ENCODE results near the gene VCL. TPM values are rescaled to one million over a fixed set of nuclear protein-coding genes. Genes with fewer than 3 reads are reported as not detected.

VCL gene
- polyA plus RNA-seq, 12 donors = 107 to 176 (median 147) TPM

- DNase-seq = no peak
Measured at GRCh38 chr10:73969224-73969841, 28.6 kb upstream of the VCL start.

GRCh38 chr10:73970845-73971244 is 27.1 kb upstream of the VCL start:
- DNase-seq = no peak

GRCh38 chr10:73971636-73972354 is 26.1 kb upstream of the VCL start:
- no peak for DNase-seq

DNA sequence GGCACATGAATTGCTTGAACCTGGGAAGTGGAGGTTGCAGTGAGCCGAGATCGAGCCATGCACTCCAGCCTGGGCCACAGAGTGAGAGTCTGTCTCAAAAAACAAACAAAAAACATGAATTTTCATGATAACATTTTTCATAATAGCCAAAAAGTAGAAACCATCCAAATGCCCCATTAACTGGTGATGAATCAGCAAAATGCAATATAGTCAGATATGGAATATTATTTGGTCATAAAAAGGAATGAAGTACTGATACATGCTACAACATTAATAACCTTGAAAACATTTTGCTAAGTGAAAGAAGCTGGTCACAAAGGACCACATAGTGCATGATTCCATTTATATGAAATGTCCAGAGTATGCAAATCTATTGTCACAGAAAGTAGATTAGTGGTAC is 24.5 kb upstream of the VCL start:
- DNase-seq = no peak

DNA sequence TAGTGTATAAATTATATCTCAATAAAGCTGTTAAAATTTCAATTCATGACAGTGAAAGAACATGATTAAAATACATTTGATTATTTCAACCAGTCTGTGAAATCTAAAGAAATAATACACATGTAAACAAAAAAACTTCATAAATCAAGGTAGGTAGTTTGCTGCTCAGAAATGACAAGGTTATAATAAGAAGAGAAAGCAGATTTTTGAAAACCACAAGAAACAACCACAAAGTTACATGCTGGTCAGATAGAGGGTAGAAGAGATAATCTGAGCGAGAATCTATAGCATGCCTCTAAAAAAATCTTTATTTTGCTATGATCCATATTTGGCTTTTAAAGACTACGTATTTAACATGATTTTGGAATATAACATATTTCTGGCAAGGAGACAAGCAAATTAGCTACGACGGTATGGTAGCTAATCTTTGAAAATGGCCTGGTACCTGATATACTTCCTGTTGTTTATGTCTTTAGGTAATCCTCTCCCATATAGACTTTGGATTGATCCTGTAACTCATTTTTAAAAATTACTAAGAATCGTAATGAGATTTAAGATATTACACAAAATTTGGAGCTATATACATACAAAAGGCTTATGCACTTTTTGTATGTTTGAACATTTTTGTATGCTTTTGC is 23.5 kb upstream of the VCL start:
- no peak for DNase-seq

- no peak for DNase-seq
Measured at GRCh38 chr10:73975388-73975787, 22.5 kb upstream of the VCL start.

- DNase-seq = no peak
Measured at GRCh38 chr10:73979141-73979808, 18.6 kb upstream of the VCL start.

DNA sequence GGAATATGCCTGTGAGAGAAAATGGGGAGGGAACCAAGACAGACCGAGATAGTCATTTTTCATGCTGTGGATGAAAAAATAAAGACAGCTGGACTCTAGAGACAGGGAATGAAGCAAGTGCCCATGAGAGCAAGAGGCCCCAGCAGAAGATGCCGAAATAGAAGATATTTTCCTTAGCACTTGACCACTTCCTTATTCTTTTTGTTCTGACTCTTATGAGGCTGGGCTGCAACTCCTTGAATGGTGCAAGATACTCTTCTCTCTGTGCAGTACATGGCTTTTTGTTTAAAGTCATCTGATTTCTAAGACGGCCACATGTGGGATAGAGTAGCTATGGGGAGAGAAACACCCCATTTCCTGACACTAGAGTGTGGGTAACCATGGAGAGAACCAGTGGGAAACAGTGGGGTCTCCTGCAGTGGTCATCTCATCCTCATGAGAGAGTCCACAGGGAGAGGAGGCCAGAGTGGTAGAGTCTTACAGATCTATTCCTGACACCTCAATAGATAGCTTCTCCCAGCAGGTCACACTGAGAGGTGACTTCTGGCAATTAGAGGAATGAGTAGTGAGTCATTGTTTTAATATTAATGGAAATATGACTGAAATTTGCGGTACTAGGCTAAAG is 18.0 kb upstream of the VCL start:
- no peak for DNase-seq

DNA sequence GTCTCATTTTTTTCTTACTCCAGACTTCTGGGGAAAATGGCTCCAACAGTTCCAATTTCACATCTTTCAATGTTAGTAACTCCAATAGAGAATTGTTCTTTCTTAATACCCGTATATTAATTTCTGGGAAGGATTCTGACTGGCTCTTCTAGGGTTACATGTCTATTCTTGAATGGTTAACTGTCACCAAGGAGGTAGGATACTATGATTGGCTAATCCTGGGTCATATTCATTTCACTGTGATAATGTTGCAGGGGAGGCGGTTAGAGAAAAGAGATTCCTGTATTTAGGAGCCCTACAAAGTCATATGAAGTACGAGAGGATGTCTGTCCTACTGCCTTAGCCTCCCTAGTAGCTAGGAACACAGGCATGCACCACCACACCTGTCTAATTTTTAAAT is 16.1 kb upstream of the VCL start:
- no peak for DNase-seq

GRCh38 chr10:73983096-73984047 is 14.5 kb upstream of the VCL start:
- DNase-seq = no peak

DNA sequence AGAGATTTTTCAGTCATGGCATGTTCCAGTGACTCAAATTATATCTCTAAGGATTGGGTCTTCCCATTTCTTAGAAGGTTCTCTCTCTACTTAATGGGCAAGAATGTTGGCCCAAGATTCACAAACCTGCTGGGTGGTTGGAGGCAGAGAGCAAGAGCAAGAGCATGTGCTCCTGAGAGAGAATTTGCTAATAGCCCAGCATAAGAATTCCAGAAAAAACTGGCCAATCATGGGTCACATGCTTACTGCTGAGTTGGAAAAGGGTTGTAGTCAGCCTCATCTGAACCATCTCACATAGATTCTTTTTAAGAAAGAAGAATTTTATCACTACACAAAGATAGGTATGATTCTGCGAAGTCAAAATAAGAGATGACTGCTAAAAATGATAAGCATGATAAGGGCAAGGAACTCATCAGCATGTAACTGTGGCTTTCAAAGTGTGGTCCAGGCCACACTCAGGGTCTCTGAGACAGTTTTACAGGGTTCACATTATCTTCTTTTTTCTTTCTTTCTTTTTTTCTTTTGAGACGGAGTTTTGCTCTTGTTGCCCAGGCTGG is 8.2 kb upstream of the VCL start:
- DNase-seq = no peak

- no peak for DNase-seq
Measured at GRCh38 chr10:73991203-73991883, 6.6 kb upstream of the VCL start.

DNA sequence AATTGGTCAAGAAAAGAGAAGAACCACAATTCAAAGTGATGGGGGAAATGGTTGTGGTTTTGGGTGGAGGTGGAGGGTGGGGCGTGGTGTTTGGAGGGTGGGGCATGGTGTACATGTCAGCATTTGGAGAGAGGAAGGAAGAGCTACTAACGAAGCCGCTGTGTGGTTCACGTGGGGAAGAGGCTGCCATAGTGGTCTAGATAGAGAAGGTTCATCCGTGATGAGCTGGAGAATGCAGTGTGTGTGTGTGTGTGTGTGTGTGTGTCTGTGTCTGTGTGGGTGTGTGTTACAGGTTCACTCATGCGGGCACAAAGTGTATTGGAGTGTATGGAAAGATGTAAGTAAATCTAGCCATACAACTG is 6.1 kb upstream of the VCL start:
- no peak for DNase-seq

- no peak for DNase-seq
Measured at GRCh38 chr10:73992899-73993788, 4.8 kb upstream of the VCL start.

GRCh38 chr10:73995035-73995358 is 2.9 kb upstream of the VCL start:
- no peak for DNase-seq

DNA sequence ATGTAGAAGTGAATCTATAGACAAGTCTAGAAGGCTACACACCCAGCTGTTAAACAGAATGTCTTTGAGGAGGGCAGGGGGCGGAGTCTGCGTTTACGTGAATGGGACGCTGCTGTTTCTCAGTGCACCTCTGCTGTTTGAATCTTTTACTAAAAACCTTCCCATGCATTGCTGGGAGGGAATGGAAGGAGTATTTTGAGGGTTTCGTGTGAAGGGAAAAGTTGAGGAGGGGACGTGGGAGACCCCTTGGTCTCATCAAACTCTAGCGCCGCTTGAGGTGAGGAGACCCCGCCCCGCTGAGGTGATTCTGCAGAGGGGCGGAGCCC is 492 bp upstream of the VCL start:
- DNase-seq = no peak

DNA sequence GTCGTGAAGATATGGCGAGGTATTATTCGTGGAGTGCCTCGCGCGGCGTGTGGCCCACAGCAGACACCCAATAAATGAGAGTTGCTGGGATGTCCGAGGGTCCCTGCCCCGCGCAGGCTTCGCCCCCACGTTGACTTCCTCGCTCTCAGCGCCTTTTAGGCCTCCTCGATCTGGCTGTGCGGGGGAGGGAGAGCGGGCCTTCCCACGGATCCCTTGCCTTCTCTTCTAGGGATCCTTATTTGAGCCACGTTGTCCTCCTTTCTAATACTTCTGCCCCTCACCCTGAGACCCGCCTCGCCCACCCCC is 660 bp downstream of the VCL start:
- DNase-seq = no peak

DNA sequence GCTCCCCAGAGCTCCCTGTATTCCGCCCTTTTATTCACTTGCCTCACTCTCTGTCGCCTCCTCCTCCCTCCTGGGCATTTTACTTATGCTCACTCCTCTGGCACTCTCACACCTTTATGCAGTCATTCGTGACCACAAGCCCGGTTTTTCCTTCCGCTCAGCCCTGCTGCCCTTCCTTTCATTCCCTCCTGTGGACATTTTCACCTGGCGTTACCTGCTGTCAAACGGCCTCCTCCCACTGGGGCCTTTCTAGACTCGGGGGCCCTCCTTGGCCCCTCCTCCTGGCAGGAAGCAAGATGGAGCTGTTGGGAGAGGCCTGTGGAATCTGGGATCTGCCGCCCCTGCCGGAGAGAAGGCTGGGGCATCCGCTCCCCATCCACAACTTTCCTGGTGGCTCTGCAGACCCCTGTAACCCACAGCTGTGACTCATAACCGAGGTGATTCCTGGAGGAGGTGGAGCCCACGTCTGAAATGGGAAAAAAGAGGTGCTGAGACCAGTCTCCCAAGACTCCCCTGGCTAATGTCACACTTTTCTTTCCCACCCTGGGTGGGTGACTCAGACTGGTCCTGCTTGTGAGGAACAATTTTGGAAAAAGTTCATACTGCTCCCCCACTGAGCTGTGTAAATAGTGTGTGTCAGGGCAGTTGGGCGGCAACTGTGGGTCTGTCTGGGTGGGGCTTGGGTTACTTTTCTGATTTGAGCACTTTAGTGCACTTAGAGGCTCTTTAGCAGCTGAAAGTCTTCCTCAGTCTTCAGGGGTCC is 1.2 kb downstream of the VCL start:
- DNase-seq = peak; percentile 70

DNA sequence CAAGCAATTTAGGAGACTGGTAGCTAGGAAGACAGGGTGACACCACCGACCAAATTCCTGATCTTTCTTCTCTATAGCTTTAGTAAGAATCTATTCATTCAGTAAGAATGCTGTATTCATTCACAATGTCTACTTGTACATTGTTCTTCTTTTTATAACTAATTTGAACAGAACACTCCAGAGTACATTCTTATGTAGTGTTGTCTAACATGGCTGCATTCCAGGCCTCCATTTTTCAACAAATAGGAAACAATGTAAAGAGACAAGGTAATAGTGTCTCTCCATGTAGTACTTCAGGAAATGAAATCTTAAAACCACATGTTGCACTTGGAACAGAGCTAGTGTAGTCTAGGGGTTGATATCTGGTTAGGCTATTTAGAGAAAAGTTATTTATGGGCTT is 1.8 kb downstream of the VCL start:
- DNase-seq = peak; percentile 65
